Activated CD8-positive, alpha-beta memory T cell treated with anti-CD3 and anti-CD28 coated beads for 36 hours (primary cell): ENCODE measurements around the gene ZNF778. TPM values are rescaled to one million over a fixed set of nuclear protein-coding genes. Genes with fewer than 3 reads are reported as not detected.

ENCODE experiments used
- CTCF ChIA-PET: fragments of 350-600 bp; sonication (Branson Sonifier 250); formaldehyde crosslinking; loops from one replicate; lab custom pipeline; 2021; ENCODE audit warnings: antibody characterized with exemption; lab: Charles Lee
- POLR2A ChIA-PET: fragments of 350-600 bp; sonication (Branson Sonifier 250); formaldehyde crosslinking; loops from one replicate; lab custom pipeline; 2021; ENCODE audit warnings: antibody characterized with exemption; lab: Charles Lee
- total RNA-seq, 2 experiments: library from RNA; stranded (reverse); gene quantifications; one replicate each; pipeline ENCODE4 v1.2.3, GENCODE V29; 2021

Gene ZNF778
- total RNA-seq = 10 to 100 TPM; 11.8 to 12.0 TPM

GRCh38 chr16:89217388-89218191 lies at the start of gene ZNF778:
ZNF778 (plus strand) TSS chr16:89217703; CDS start chr16:89221128, 3,425 bp downstream.
- ChIA-PET POLR2A (interaction anchor here (1.2 kb wide), 1 partner anchor 30 kb away, joined by 4 read pairs; no protein-coding TSS in a partner anchor), CTCF (interaction anchor here (0.6 to 1.4 kb wide), 5 partner anchors 23 to 504 kb away, joined by 3 to 4 read pairs (median 3); no protein-coding TSS in a partner anchor)

GRCh38 chr16:89168381-89169189 lies 48.9 kb upstream of the ZNF778 start:
- ChIA-PET CTCF (interaction anchor here (2.4 kb wide), 1 partner anchor 13 kb away, joined by 8 read pairs; no protein-coding TSS in a partner anchor), POLR2A (no interaction called here)

GRCh38 chr16:89169778-89170177 lies 47.7 kb upstream of the ZNF778 start:
- POLR2A ChIA-PET = no interaction called here

GRCh38 chr16:89170346-89171215 lies 46.9 kb upstream of the ZNF778 start:
- POLR2A ChIA-PET = interaction anchor here (0.7 kb wide), 1 partner anchor 513 kb away, joined by 3 read pairs; no protein-coding TSS in a partner anchor
- CTCF ChIA-PET = interaction anchor here (1.0 to 1.2 kb wide), 2 partner anchors 22 to 46 kb away, joined by 3 to 4 read pairs; no protein-coding TSS in a partner anchor

More at GRCh38 chr16:89169778-89170177, 47.7 kb upstream of the ZNF778 start:
- CTCF ChIA-PET = no interaction called here

GRCh38 chr16:89171216-89172170 lies 46.0 kb upstream of the ZNF778 start, which contains the start of gene CDH15:
CDH15 (plus strand) TSS chr16:89171748; CDS start chr16:89171832, 84 bp downstream.
- CTCF ChIA-PET = interaction anchor here (1.0 to 1.2 kb wide), 2 partner anchors 21 to 45 kb away, joined by 3 to 4 read pairs; no protein-coding TSS in a partner anchor
- POLR2A ChIA-PET = interaction anchor here (0.7 kb wide), 1 partner anchor 514 kb away, joined by 3 read pairs; no protein-coding TSS in a partner anchor

GRCh38 chr16:89172171-89172527 lies 45.4 kb upstream of the ZNF778 start:
- ChIA-PET POLR2A (no interaction called here), CTCF (no interaction called here)

GRCh38 chr16:89172528-89173173 lies 44.9 kb upstream of the ZNF778 start:
- POLR2A ChIA-PET = interaction anchor here (0.6 kb wide), 1 partner anchor 738 kb away, joined by 5 read pairs; no protein-coding TSS in a partner anchor
- CTCF ChIA-PET = no interaction called here

GRCh38 chr16:89173174-89173921 lies 44.2 kb upstream of the ZNF778 start:
- ChIA-PET POLR2A (interaction anchor here (0.6 kb wide), 1 partner anchor 737 kb away, joined by 5 read pairs; no protein-coding TSS in a partner anchor), CTCF (interaction anchor here (0.8 to 1.4 kb wide), 2 partner anchors 10 to 436 kb away, joined by 3 read pairs; no protein-coding TSS in a partner anchor)

GRCh38 chr16:89174055-89174827 lies 43.3 kb upstream of the ZNF778 start:
- ChIA-PET CTCF (interaction anchor here (0.8 to 1.4 kb wide), 2 partner anchors 9 to 437 kb away, joined by 3 read pairs; no protein-coding TSS in a partner anchor), POLR2A (no interaction called here)

- POLR2A ChIA-PET = no interaction called here
- CTCF ChIA-PET = no interaction called here
Measured at GRCh38 chr16:89174877-89175276, 42.6 kb upstream of the ZNF778 start.

- CTCF ChIA-PET = no interaction called here
- POLR2A ChIA-PET = no interaction called here
Measured at GRCh38 chr16:89175280-89176146, 42.0 kb upstream of the ZNF778 start.

GRCh38 chr16:89176147-89176690 lies 41.3 kb upstream of the ZNF778 start:
- ChIA-PET CTCF (no interaction called here), POLR2A (no interaction called here)

GRCh38 chr16:89176717-89177116 lies 40.8 kb upstream of the ZNF778 start:
- ChIA-PET POLR2A (no interaction called here), CTCF (no interaction called here)

- ChIA-PET CTCF (interaction anchor here (0.9 kb wide), 1 partner anchor 10 kb away, joined by 3 read pairs; no protein-coding TSS in a partner anchor), POLR2A (no interaction called here)
Measured at GRCh38 chr16:89177501-89177900, 40.0 kb upstream of the ZNF778 start.
